HG02840 (cell line): ENCODE data around the gene LRRC56.

ENCODE experiments used
- ATAC-seq: cut with Tn5 transposase; IDR thresholded peaks from one replicate; pipeline ENCODE4 v1.9.1; 2021; ENCODE audit warnings: mild to moderate bottlenecking, moderate library complexity, moderate number of reproducible peaks; ENCODE audit not compliant: unreplicated experiment, low FRiP score

The LRRC56 gene

GRCh38 chr11:555780-556661, 18.7 kb downstream of the LRRC56 start:
- no peak for ATAC-seq

GRCh38 chr11:556662-557256, 19.4 kb downstream of the LRRC56 start:
- no peak for ATAC-seq

GRCh38 chr11:557328-558132, 20.2 kb downstream of the LRRC56 start:
- no peak for ATAC-seq

DNA sequence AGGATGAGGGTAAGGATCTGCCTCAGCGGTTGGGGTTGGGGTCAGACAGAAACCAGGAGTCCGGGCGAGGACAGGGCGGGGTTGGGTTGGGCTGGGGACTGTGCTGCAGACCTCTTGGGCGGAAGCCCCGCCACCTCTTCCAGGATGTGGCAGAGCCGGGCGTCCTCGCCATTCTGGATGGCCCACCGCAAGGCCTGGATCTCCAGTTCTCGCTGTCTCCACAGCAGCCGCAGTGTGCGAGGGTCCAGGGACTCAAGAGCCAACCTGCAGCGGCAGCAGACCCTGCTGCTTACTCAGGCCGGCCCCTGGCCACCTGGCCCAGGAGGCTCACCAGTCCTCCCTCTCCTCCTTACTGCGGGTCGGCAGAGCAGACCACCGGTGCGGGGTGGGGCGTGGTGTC, 21.2 kb downstream of the LRRC56 start:
- no peak for ATAC-seq

GRCh38 chr11:559020-559620, 21.8 kb downstream of the LRRC56 start:
- no peak for ATAC-seq

DNA sequence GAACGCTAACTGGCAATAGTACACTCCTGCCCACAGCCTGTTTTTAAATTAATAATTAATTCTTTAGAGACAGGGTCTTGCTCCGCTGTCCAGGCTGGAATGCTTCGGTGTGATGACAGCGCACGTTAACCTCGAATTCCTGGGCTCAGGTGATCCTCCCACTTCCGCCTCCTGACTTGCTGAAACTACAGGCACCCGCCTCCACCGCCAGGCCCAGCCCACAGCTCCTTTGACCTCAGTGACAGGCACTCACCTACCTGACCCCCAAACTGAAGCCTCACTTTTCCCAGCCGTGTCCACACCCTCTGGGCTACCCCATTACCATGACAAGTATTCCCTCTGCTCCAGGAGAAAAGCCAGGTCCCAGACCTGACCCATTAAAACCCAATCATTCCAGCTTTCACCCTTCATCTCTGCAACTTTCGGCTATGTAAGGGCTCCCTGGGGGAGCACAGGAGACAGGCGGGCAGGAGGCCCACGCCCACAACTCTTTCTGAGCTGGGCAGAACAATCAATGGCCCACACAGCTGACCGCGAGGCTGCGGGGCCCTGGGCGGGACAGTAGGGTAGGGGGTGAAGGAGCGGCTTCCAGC, 22.5 kb downstream of the LRRC56 start:
- no peak for ATAC-seq

GRCh38 chr11:560305-561147, 23.2 kb downstream of the LRRC56 start, which contains the start of the genes LMNTD2 and RASSF7:
LMNTD2 (minus strand) TSS chr11:560738; CDS start chr11:560716, 22 bp downstream.
RASSF7 (plus strand) TSS chr11:560970; CDS start chr11:561769, 799 bp downstream.
- peak; percentile 66 for ATAC-seq

DNA sequence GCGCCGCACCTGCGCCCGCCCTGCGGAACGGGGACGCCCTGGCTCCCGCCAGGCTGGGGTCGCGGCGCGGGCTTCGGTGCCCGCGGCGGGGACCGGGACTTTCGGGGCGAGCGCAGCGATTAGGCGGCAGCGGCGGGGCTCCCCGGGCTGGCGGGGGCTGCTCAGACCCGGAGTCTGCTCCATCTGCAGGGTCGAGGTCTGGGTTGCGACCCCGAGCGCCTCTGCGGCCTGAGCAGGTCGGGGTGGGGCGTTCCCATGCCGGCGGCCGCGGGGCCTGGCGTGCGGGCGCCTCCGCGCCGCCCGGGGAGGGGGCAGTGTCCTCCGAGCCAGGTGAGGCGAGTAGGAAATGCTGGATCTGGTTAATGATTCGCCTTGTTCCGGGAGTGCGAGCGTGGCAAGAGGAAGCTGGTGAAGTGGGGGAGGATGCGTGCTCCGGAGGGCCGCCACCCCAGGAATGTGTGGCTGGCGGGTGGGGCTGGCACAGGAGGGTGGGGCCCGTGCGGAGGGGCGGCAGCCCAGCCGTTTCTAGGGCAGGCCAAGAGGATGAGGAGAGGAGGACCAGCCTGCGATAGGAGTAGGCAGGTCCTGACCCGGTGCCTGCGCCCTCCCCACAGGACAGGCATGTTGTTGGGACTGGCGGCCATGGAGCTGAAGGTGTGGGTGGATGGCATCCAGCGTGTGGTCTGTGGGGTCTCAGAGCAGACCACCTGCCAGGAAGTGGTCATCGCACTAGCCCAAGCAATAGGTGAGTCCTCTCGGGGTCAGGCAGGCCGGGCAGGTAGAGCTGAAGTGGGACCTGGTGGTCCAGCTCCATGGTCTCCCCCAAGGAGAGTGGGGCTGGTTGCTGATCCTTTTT, 24.0 kb downstream of the LRRC56 start:
- ATAC-seq: peak; percentile 10

DNA sequence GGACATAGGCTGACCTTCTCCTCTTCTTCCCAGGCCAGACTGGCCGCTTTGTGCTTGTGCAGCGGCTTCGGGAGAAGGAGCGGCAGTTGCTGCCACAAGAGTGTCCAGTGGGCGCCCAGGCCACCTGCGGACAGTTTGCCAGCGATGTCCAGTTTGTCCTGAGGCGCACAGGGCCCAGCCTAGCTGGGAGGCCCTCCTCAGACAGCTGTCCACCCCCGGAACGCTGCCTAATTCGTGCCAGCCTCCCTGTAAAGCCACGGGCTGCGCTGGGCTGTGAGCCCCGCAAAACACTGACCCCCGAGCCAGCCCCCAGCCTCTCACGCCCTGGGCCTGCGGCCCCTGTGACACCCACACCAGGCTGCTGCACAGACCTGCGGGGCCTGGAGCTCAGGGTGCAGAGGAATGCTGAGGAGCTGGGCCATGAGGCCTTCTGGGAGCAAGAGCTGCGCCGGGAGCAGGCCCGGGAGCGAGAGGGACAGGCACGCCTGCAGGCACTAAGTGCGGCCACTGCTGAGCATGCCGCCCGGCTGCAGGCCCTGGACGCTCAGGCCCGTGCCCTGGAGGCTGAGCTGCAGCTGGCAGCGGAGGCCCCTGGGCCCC, 24.8 kb downstream of the LRRC56 start:
- ATAC-seq: no peak

DNA sequence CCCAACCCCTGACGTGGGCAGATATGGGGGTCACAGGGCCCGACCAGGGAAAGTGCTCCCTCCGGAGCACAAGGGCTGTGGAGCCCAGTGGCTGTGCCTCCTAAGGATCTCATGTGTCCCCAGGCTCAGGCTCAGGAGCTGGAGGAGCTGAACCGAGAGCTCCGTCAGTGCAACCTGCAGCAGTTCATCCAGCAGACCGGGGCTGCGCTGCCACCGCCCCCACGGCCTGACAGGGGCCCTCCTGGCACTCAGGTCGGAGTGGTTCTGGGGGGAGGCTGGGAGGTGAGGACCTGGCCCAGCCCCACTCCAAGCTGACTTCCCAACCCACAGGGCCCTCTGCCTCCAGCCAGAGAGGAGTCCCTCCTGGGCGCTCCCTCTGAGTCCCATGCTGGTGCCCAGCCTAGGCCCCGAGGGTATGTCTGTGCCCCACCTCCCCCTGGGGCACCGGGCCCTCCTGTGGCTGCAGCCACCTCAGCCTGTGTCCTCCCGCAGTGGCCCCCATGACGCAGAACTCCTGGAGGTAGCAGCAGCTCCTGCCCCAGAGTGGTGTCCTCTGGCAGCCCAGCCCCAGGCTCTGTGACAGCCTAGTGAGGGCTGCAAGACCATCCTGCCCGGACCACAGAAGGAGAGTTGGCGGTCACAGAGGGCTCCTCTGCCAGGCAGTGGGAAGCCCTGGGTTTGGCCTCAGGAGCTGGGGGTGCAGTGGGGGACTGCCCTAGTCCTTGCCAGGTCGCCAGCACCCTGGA, 25.9 kb downstream of the LRRC56 start:
- no peak for ATAC-seq

- no peak for ATAC-seq
Observed at GRCh38 chr11:563812-564578, 26.7 kb downstream of the LRRC56 start.

DNA sequence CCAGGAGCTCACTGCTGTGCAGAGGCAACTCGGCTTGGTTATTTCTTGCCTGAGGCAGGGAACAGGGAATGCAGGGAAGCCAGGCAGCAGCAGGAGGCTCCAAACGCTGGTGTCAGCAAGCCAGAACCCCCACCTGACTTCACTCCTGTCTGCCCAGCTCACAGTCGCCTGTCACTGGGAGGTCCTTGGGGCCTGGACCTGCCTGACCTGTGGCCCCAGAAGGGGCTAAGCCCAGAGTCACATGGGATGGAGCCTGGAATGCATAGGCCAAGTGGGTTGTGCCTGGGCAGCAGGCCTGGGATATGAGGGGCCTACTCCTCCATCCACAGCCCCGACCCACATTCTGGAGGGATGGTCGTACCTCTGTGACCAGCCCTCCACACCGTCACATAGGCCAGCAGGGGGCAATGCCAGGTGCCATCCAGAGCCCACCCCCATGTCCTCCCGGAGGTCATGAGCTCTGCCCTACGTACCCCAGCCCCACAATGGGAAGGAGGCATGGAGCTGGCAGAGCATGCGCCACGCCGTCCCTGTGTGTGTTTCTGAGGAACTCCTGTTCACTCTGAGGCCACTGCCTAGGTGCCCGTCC, 28.7 kb downstream of the LRRC56 start:
- ATAC-seq: no peak

- ATAC-seq: no peak
Observed at GRCh38 chr11:567011-567628, 29.8 kb downstream of the LRRC56 start.

- ATAC-seq: no peak
Observed at GRCh38 chr11:567629-568292, 30.4 kb downstream of the LRRC56 start.
